NOMO-1 (cell line): ENCODE data around the gene TNPO2.
A peak's percentile ranks its signal among the peaks of the same experiment; 100 is the strongest.
"Not testable (repeated sequence)": the region's sequence is repeated elsewhere in the genome, so short reads cannot be mapped to it uniquely, and the experiment has no call there.

ENCODE experiments used
- DNase-seq, 2 experiments: peaks; one replicate each; lab custom pipeline; 2025; ENCODE audit not compliant: unreplicated experiment in 2 of 2; lab: John Stamatoyannopoulos, UW

The TNPO2 gene

GRCh38 chr19:12680034-12680433 is 43.7 kb downstream of the TNPO2 start:
- DNase-seq, result no peak

DNA sequence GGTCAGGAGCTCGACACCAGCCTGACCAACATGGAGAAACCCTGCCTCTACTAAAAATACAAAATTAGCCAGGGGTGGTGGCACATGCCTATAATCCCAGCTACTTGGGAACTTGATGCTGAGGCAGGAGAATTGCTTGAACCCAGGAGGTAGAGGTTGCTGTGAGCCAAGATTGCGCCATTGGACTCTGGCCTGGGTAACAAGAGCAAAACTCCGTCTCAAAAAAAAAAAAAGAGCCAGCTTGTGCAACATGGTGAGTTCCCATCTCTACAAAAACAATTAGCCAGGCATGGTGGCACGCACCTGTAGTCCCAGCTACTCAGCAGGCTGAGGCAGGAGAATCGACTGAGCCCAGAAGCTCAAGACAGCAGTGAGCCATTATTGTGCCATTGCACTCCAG is 45.7 kb downstream of the TNPO2 start:
- DNase-seq, result not testable (repeated sequence)

DNA sequence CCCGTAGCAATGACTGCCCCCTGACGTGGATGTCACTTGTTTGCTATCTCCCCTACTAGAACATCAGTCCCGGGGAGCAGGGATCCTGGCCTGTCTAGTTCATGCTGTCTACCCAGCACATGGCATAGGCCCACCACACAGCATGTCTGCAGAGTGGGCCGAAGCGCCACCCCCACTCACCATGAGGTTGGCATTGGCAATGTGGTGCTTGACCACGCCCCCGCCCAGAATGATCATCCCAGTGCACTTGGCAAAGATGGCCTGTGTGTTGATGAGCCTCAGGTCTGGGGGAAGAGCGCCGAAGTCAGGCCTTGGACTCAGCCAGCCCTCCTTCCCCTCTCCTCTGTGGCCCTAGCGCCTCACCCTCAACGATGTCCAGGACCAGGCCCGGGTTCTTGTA is 46.8 kb downstream of the TNPO2 start:
- DNase-seq, result no peak

- peak; percentile 23 to 34 for DNase-seq
Observed at GRCh38 chr19:12676384-12676792, 47.3 kb downstream of the TNPO2 start.

DNA sequence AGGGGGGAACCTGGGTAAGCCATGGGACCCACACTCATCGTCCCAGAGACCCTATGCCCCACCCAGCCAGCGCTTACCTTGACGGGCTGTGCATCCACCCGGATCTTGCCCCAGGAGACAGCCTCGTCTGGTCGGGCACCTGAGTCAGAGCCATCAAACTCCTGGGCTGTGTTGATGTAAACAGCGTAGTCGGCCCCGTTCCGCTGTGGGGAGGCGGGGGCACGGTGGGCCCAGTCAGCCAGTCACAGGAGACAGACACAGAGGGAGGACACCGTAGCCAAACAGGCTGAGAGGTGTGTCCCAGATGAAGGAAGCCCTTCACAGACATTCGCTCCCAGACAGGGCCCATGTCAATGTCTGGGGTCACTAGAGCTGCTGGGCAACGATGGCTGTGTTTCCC is 47.8 kb downstream of the TNPO2 start:
- no peak for DNase-seq

GRCh38 chr19:12675399-12675798 is 48.3 kb downstream of the TNPO2 start:
- DNase-seq, result no peak

DNA sequence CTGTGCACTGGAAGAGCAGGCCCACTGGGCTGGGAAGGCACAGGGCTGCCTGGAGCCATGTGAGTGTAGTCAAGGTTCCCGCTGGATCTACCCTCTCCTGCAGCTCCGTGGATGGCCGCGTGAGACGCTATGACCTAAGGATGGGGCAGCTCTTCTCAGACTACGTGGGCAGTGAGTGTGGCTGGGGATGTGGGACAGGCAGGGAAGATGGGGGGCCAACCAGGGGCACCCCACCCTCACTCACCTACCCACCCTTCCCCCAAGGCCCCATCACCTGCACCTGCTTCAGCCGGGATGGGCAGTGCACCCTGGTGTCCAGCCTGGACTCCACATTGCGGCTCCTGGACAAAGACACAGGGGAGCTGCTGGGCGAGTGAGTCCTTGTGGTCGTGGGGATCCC is 51.0 kb downstream of the TNPO2 start:
- no peak for DNase-seq

DNA sequence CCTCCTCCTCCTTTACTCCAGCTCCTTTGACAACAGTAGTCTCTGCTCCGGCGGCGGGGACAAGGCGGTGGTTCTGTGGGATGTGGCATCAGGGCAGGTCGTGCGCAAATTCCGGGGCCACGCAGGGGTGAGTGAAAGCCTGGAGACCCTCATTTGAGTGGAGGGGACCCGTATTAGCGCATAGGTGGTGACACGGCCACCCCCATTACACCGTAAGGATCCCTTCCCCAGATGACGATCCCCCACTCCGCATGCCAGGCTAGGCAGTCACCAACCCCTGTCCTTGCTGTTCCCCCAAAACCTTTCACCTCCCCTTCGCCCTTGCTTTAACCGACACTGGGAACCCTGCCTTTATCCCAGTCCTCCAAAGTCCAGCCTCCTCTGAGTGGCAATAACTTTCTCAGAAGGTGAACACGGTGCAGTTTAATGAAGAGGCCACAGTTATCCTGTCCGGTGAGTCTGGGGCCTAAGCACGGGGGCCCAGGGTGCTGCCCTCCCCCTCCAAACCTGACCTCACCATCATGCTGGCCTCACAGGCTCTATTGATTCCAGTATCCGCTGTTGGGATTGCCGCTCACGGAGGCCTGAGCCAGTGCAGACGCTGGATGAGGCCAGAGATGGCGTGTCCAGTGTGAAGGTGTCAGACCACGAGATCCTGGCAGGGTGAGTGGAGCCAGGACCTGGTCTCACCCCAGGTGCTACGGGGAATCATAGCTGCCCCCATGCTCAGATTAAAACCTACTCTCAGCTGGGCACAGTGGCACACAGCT is 53.4 kb downstream of the TNPO2 start:
- DNase-seq, result no peak

DNA sequence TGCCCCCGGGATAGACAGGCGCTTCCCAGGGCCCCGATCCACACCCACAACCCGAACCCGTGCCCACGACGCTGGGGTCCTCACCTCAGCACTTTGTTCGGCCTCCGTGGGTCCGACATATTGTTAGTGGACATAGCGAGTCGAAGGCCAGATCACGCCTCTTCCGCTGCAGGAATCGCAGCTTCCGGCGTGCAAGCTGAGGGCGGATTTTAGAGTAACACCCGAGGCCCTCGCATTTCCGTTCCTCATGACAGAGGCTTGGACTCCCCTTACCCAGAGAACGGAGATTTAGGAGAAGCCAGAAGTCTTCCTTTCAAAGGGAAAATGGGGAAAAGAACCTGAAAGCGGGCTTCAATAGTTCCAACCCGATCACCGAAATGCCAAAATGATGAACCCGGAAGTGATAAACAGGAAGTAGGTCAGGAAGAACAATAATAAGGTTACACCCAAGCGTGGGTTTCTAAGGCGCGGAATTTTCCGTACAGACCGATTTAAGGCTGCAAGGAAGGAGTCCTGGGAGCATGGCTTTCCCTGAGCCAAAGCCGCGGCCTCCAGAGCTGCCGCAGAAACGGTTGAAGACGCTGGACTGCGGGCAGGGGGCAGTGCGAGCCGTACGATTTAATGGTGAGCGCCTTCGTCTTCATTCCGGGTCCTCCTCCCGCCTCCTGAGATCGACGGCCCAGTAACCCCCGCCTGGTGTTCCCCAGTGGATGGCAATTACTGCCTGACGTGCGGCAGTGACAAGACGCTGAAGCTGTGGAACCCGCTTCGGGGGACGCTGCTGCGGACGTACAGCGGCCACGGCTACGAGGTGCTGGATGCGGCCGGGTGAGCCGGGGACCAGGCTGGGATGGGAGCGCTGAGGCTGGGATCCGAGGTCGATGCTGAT is 54.2 kb downstream of the TNPO2 start:
- DNase-seq, result peak; percentile 66 to 69

- DNase-seq, result no peak
Observed at GRCh38 chr19:12668932-12669269, 54.8 kb downstream of the TNPO2 start.

DNA sequence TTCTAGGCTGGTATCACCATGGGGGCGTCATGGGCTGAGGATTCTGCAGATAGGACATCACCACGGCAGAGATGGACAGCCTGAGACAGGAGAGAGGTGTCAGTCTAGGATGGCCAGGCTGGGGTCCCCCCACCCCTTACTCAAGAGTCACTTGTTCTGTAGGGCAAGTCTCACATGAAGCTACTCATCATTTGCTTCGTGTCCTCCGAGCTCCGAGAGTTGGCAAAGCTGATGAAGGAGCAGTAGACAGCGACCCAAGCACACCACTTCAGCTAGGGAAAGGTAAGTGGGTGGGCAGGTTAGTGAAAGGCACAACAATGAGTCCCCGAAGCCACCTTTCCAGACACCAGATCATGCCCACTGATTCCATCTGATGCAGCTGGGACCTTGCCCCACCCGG is 55.4 kb downstream of the TNPO2 start:
- no peak for DNase-seq

GRCh38 chr19:12667731-12668302 is 55.9 kb downstream of the TNPO2 start:
- no peak for DNase-seq

DNA sequence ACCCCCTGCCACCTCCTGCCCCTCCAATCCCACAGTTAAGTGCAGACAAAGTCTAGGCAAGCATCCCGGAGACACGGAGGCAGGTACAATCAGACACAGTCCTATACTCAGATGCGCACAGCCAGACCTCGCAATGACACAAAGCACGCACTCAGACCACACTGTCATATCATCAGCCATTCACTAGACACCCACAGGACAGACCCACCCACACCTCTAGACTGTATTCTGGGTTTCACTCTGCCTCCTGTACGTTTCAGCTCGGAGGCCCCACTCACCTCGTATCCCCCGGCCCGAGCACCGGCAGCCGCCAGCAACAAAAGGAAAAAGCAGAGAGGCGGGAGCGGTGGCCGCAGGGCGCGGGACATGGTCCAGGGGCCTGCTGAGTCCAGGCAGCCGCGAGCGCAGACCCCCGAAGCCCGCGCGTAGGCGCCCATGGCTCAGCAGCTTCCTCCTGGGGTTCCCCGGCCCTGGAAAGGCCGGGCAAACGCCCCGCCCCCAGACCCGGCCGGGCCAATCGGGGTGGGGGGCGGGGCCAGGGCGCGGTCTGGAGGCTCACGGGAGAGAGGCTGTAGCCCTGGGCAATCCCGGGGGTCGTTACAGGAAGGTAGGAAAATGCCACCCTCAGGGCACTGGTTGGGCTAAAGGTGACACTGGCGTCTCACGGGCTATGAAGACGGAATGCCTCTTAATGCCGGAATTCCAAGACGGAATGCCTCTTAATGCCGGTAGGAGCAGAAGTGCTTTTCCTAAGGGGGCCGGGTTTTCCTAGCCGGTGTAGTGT is 57.3 kb downstream of the TNPO2 start, which contains the start of the genes MAN2B1 and WDR83:
Gene MAN2B1 (minus strand): TSS at position 478 of the 784 bp plus-strand sequence. CDS start 41 bp downstream, at position 437.
Gene WDR83 (plus strand): TSS at position 543 of the 784 bp plus-strand sequence. CDS start 2,984 bp downstream, outside the sequence.
- DNase-seq, result peak; percentile 68 to 83

- DNase-seq, result no peak
Observed at GRCh38 chr19:12665671-12666264, 58.0 kb downstream of the TNPO2 start.

DNA sequence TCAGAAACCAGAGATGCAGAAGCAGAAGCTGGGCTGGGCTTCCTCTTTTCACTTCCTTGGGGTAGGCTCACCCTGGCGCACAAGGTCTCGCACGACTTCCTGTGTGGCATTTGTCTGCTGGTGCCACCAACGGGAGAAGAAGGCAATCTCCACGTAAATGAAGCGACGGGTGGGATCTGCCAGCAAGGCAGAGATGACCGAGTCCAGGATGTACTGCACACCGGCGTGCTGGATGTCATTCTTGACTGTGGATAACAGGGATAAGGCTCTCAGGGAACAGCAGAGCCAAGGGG is 58.5 kb downstream of the TNPO2 start:
- DNase-seq, result peak; percentile 95

- DNase-seq, result no peak
Observed at GRCh38 chr19:12664406-12665280, 59.1 kb downstream of the TNPO2 start.

- no peak for DNase-seq
Observed at GRCh38 chr19:12660980-12661379, 62.8 kb downstream of the TNPO2 start.

- no peak for DNase-seq
Observed at GRCh38 chr19:12657966-12658365, 65.8 kb downstream of the TNPO2 start.

DNA sequence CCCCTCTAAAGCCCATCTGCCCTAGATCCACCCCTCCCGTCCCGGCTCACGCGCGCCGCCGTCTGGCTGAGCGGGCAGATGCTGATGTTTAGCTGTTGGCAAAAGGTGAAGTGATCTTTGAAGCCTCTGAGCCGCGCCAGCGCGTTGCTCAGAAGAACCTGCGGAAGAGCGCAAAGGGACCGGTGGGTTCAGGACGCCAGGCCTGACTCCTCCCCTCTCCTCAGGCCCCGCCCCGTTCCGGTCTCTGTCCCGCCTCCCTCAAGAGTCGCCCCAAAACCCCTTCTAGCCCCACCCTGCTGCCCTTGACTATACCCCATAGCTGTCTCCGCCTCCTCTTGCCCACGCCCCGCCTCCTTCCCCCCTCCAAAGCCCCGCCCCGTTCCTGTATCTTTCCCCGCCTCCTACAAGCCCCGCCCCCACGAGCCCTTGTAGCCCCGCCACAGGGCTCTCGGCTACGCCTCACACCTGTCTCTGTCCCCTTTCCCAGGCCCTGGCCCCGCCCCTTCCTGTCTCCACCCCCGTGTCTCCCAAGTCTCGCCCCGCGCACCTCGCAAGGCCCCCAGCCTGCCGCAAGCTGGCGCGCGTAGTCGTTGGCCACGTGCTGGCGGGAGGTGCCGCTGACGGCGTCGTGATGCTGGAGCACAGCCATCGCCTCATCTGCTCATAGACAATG is 66.7 kb downstream of the TNPO2 start:
- DNase-seq, result no peak
